GM19455 (cell line): ENCODE data around the gene PPM1H.
"Not testable (repeated sequence)": the region's sequence is repeated elsewhere in the genome, so short reads cannot be mapped to it uniquely, and the experiment has no call there.

Source experiments
- ATAC-seq: cut with Tn5 transposase; IDR thresholded peaks from one replicate; pipeline ENCODE4 v1.9.1; 2021; ENCODE audit not compliant: unreplicated experiment

The PPM1H gene

DNA sequence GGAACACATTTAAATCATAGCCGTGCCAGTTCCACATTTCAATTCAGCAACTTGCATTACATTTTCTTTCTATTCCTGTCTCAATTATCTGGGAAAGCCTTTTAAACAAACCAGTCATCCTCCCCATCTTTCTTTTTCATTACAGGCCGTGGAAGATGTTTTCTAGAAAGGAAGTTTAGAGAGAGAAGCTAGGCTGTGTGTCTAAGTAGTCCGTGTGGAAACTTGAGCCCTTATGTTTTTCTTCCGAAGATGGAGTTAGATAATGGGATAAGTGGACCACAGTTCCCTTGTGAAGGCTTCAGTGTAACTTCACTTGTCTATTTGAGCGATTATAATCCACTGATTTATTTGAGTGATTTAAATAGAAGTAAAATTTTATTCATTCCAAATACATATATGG, 12.4 kb upstream of the PPM1H start:
- ATAC-seq = no peak

DNA sequence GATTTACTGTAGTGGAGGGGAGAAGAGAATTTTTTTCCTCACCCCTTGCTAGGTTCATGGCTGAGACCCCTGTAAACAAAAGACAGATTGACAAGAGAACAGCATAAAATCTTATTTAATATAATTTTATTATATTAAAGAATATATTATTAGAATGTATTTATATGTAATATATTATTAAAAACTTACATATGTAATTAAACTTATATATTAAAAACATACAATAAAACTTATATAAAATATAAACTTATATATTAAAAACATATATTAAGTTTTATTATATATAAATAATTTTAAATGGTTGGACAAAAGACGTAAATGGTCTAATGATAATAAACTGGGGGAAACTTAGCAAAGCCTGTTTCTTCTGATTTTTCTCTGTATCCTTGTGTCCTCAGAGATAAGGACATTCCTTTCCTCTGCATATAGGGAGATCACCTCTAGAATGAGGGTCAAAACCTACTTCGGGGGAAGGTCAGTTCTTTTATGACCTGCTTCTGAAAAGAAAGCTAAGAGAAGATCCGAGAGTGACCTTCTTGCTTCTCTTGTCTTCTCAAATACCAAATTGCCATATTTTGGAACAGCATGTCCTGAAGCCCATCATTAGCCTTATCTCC, 8.9 kb upstream of the PPM1H start:
- ATAC-seq = no peak

DNA sequence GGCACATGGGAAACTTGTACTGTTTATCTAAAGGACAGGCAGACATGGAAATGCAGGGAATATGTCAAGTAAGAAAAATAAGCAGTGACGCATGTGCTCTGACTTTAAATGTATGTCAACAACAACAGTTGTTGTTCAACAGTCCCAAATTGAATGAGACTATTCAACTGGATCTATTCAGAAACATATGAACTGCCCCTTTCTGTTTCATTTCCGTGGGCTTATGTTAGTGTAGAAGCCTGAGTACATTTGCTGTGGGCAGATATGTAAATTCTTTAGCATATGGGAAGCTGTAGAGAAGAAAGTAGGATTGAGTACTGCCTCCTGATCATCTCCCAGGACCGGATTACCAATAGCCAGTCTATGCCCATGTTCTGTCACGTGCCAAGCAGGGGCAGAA, 7.4 kb upstream of the PPM1H start:
- not testable (repeated sequence) for ATAC-seq

DNA sequence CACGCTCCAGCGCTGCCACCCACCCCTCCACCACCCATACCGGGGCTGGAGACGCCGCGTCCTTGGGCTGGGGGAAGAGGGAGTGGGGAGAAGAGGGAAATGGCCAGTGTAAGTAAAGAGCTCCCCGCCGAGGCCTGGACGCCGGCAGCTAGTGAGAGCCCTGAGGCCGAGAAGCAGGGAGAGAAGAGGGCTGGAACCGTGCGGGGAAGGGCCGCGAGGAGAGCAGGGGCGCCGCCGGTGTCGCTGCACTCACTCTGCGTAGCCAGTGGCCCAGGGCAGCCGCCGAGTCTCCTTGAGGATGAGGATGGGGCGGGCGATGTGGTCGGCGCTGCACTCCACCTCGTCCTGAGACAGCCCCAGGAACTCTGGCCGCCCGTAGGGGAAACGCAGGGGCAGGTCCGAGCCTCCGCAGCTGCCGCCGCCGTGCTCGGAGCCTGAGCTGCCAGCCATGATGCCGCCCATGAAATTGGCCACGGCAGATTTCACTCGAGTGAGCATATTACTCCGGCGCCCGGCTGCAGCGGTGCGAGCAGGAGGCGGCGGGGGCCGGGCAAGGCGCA, 631 bp downstream of the PPM1H start:
- peak; percentile 55 for ATAC-seq

DNA sequence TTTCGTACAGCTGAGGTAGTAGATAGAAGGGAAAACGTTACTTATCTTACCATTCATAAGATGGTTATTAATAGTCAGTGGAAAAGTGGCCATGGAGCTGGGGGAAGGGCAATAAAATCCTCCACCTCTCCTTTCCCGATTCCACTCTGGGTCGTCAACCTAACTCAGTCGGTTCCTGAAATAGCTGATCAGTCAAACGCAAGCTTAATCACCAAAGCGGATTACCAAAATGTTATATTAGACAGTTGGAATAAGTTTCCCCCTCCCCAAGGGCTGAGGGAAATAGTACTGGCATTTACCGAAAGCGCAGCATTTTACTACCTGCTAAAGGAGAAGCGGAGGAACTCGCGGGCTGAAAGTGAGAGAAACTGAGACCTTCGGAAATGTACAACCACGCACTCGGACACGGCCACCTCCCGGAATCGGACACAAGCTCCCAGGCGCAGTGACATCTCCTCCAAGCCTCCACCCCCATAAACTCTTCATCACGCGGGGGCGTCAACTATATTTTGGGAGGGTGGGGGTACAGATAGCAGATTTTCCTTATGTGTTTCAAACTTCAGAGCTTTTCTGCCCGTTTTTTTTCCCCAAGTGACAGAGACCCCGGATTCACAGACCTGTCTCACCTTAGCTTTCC, 1.2 kb downstream of the PPM1H start:
- ATAC-seq = no peak

DNA sequence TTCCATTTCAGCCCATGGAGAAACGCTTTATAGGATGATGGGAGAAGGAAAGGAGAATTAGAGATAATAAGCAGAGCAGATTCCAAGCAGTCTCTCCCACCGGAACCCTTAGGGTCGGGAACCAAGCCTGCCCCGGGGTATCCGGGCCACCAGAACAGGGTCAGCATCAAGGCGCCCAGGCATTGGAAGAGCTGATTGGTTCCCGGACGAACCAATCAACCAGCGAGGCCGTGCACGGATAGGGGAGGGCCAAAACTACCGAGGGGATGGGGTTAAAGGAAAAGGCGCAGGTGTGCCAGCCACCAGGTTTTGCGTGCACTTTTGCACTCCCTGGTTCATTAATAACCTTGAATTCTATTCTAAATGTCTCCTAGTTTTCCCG, 1.7 kb downstream of the PPM1H start:
- no peak for ATAC-seq

DNA sequence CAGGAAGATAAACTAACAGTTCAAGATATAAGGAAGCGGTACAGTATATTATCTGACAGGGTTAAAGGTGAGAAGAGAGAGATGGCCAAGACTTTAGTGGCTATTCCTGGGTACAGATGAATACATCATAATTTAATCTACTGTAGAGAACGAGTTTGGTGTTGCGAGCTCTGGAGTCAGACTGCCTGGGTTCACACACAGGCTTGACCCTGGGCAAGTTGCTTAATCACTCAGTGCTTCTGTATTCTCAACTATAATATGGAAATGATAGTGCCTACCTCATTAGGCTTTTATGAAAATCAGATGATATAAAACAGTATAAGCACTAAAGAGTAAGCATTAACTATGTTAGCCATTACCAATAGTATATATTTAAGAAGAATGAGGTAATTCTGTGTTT, 3.5 kb downstream of the PPM1H start:
- ATAC-seq = no peak

DNA sequence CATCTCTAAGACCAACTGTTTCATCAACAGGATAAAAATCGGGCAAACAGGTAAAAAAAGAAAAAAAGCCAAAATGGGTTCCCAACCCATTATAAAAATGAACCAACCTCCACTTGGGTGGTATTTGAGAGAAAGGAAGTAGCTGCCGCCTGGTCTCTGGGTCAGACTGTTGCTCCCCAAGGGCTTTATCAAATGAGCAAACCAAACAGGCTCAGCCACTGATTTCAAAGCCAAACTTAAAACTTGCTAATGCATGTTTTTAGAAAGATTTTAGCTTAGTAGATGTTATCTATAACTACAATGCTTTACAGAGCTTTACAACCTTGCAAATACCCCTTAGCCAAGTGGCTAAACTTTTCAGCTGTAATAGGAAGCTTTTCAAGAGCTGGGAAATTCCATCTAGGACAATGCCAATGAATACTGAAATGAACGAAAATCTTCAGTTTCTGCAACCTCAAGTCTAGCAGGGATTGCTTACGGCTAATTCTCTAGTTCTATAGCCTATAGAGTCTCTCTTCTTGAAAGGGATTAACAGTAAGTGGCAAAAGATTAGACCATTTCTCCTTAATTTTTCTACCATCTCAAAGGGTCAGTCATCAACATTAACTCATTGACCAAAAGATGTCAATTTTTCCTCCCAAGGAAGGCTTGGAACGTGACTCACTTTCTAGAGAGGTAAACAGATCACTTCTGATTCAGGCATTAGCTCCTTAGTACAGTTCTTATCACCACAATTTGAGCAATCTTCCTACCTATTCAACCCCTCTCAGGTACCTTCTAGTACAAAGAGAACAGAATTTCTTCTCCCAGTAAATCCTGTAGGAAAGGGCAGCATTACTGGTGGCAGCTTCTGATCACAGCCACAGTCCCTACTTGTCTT, 4.2 kb downstream of the PPM1H start:
- ATAC-seq = no peak

DNA sequence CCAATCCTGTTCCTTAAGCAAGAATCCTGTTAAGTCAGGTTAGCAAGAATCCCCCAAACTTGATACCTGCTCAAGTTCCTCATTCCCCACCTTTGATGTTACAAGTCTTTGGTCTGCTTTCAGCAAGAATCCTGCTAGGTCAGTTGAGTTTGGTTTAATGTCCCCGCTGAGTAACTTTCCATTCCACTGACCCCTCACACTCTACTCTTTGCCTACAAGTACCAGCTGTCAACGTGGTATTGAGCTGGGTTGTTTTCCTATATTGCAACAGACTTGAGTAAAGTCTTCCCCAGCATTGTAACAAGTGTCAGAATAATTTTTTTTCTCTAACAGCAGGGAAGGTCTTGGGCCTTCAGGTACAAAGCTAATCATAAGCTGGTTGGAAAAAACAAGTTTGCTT, 6.3 kb downstream of the PPM1H start:
- ATAC-seq = no peak

DNA sequence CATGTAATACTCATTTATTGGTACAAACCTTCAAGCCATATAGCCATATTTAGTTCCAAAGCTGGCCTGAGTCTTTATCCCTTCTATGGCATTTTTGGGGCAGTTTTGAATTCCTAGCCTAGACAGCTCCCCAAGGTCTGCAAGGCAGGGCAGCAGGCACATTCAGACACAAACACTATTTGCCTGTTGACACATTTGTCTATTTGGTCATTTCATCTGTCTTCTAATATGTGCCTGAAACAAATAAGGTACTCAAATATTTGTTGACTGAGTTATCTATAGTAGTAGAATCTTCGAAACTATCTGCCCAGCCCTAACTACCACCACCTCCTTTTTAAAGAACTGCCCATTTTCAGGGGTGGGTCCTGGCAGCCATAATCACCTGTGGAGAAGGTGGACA, 9.3 kb downstream of the PPM1H start:
- no peak for ATAC-seq

DNA sequence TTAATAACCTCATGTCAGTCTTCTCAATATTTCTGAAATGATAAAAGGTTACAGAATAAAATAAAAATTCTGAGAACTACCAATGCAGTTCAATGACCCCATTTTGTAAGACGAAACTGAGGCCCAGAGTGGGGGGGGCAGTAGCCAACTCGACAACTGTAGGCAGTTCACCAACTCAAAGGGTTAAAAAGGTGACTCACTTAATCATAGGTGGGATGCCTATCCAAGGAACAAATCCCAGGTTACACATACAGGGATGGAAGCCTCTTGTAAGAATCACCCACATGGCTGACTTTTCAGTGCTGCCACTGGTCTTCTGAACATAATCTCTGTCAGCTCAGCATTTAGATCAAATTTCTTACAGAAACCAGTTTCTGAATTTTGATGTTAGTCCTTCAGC, 10.9 kb downstream of the PPM1H start:
- no peak for ATAC-seq

DNA sequence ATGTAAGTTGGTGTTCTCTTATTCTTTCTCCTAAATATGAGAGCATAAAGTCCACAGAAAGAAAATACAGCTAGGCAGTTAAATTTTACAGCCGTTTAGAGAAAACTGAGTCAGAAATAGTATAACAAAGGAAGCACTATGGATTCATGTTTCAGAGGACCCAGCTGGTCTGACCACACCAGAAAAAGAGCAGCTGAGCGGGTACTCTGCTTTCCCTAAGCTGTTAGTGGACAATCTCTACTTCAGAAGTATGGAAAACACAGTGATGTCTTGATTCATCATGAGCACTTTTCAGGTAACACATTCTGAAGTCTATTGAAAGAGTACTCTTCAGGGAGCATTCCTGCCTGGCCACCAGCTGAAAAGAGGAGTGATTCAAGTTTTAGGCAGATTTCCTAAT, 12.4 kb downstream of the PPM1H start:
- ATAC-seq = no peak

DNA sequence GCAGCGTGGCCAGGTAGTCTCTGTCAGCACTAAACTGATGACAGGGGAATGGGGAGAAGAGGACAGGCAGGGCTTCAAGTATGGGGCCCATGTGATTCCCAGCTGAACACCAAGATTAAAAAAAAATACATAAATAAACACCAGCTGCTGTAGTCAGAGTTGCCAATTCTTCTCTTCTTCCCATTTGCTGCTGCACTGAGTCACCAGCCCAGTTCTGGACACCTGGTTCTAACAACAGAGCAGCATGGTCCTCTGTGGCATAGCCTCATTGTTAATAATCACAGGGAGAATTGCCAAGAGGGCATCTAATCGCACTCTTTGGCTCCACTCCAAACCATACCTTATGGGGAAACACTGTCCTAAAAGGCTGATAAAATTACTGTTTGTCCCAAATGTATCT, 15.1 kb downstream of the PPM1H start:
- ATAC-seq = no peak

DNA sequence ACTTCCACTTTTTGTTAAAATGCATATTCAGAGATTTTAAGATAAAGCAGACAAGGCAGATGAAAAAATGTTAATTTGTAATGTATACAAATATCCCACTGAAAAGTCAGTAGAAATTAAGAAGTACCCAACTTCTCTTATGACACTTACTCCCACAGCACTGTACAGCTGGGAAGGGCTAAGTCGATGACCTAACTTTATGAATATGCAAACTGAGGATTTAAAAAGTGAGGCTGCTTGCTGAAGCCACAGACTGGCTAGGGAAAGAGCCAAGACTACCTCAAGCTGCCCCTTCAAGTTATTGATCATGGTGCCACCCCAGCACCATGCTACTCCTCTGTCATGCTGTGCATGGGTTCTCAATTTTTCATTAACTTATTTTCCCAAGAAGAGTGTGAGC, 17.0 kb downstream of the PPM1H start:
- no peak for ATAC-seq

DNA sequence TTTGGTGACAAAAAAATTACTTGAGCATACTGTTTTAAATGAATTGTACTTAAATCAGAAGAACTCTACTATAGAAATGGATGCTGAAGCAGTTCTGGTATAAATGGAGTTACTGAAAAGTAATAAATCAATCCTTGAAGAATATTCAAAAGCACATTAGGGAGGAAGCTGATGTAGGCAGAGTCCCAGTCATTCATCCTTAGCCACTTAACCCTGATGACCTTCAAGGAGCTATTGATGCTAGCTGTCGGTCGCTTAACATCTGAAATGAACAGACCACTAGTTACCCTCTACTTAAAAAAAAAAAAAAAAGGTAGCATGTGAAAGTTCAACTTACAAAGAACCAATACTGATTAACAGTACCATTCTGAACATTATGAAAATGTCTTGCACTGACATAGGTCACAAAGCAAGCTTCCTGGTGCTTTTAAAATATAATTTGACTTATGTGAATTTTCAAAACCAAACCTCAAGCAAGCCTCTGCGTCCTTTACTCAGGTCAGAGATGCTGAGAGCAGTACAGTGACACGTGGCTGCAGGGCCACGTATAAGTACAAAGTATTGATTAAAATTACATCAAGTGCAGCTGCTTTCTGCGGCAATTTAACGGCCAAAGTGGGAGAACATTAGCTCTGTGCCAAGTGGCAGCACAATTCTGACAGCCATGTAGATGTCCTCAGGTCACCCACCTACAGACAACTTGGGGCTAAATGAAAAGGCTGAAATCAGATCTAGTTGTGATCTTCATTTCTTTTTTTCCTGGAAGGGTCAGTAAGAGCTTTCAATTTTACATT, 18.1 kb downstream of the PPM1H start:
- no peak for ATAC-seq

DNA sequence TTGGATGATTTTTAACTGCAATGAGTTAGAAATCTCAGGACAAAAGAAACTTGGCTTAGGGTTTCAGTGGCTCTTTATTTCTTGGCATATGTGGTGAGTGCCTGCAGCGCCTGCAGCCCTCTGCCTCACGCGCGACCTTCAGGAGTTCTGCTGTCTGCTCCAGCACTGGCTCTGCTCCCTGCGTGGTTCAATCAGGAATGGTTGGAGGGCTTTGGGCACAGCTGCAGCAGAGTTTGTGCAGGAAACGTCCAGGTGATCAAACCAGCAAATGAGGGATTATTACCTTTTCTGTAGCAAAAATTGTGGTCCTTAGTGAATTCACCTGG, 19.8 kb downstream of the PPM1H start:
- no peak for ATAC-seq

DNA sequence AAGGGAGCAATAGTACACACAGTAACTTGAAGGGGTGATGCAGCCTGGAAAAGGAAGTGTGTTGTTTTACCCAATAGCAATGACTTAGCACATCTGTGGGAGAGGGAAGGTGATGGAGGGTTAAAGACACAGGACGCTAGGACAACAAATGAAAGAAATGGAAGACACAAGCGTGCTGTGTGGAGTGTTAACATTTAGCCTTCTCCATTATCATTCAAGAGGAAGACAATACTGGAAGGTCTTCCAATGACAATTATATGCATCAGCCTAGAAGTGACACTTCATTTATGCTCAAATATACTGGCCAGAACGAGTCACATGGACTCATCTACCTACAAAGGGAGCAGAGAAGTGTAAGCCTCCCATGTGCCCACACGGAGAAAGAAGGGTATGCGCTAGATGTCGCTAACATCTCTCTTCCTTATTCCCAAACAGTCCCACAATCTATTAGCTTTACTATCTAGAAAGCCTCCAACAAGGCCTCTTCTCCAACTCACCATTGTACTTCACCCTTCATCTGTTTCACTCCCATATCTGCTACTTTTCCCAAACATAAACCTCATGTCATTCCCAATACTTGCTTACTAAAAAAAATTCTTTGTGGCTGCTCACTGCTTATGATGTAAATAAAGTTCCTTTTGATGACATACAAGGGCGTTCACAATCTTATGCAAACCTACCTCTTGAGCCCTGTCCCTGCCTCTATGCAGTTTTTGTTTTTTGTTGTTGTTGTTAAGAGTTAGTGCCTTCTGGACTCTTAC, 20.3 kb downstream of the PPM1H start:
- ATAC-seq = no peak

DNA sequence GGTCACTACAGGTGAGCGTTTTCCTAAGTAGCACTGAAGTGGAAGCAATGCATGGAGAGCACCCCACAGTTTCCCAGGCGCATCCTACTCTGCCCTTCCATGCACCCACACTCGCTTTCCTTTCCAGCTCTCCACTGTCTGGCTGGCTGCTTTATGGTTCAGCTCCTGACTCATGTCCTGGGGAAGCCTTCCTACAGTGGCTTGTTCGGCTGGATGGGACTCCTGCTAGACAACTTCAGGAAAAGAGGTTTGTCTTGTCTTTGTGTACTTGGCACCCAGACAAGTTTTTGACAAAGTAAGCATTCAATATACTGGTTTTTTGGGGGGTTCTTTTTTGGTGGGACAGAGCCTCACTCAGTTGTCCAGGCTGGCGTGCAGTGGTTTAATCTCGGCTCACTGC, 21.6 kb downstream of the PPM1H start:
- ATAC-seq = no peak

DNA sequence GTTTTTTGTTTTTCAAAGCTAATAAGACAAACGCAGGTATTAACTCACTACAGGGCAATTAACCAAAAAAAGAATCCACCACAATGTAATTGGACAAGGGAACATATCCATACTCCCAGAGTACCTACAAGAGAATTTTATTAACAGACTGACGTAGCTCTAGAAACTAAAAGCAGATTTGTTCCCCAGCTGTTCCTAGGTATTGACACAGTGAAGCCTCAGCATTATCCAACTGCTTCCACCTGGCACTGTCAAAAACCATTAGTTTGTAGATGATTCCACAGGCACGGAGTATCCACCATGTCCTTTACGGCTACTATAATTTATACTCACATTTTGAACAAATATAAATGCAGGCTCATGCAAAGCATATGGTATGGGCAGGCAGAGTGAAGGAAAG, 22.3 kb downstream of the PPM1H start:
- no peak for ATAC-seq

DNA sequence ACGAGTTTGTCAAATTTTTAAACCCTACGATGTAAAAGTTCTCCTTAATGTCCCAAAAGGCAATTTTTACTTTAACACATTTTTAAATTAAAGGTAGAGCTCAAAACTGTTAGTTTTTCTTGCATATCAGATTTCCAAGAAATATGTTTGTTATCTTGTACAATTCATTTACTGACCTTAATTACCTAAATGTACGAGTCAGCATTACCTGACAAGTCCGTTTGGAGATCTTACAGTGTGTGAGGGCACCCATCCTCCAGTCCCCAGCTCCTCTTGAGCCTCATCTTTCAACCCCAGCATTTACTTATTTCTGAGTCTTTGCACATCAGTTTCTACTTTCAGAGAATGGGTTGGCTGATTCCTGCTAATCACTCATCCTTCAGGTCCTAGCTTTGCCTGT, 23.7 kb downstream of the PPM1H start:
- no peak for ATAC-seq
